ENCODE data around the gene CNIH3. TPM values are rescaled to one million over a fixed set of nuclear protein-coding genes. Genes with fewer than 3 reads are reported as not detected.

Gene CNIH3
- total RNA-seq, 1 experiment from 2014 or later = 3.7 TPM

- ATAC-seq = no peak
Measured at GRCh38 chr1:224632381-224632871, 16.3 kb downstream of the CNIH3 start.

GRCh38 chr1:224632921-224633321, 16.8 kb downstream of the CNIH3 start:
- intact Hi-C loops (cut with micrococcal nuclease; ENCODE audit: unreplicated experiment) (no loop called here), in situ Hi-C loops (cut with HindIII; ENCODE audit: low pct_unique_long_range_greater_than_20kb, low sequenced_read_pairs) (no loop called here)
- Histone ChIP-seq H3K27me3 (ENCODE audit: control insufficient read depth, insufficient read depth, low read length) (no peaks in the 10 kb centered on the region), H3K27ac (ENCODE audit: low read length) (no peak overlapping the region), H3K9me3 (ENCODE audit: control insufficient read depth, insufficient read depth, low read depth, low read length) (no peaks in the 10 kb centered on the region), H3K36me3 (ENCODE audit: control insufficient read depth, insufficient read depth, low read length) (no peaks in the 10 kb centered on the region), H3K4me1 (ENCODE audit: control insufficient read depth, insufficient read depth, low read length) (no peaks in the 10 kb centered on the region), H3K4me3 (ENCODE audit: low read depth in 2 of 2, low read length in 2 of 2) (no peak overlapping the region)
- ChIA-PET POLR2A (interaction anchor here (0.6 kb wide), 2 partner anchors 89 to 130 kb away, joined by 4 to 6 read pairs; no protein-coding TSS in a partner anchor), CTCF (interaction anchor here (0.5 kb wide), 1 partner anchor 41 kb away, joined by 6 read pairs; no protein-coding TSS in a partner anchor)
- no peak for ATAC-seq
- no peak for DNase-seq (ENCODE audit: low read depth, low spot score)
- no TSS peak for BruUV-seq (replicated peaks)
- no peak for TF ChIP-seq REST (IDR thresholded peaks at IDR 0.05; ENCODE audit: insufficient read depth in 1 of 2, low read depth in 2 of 2, low read length in 1 of 2)
- no peak for TF ChIP-seq POLR2AphosphoS5 (IDR thresholded peaks at IDR 0.05; ENCODE audit: low read depth, low read length)
- no peak for TF ChIP-seq TCF7L2 (IDR thresholded peaks at IDR 0.05; ENCODE audit: low read depth, low read length)
- no peak for TF ChIP-seq SIN3A (IDR thresholded peaks at IDR 0.05; ENCODE audit: borderline replicate concordance, insufficient read depth, low read depth, low read length)

More at GRCh38 chr1:224632381-224632871, 16.3 kb downstream of the CNIH3 start:
- ChIA-PET POLR2A (no interaction called here), CTCF (no interaction called here)
- no peaks in the 10 kb centered on the region for H3K4me1 ChIP-seq (ENCODE audit: control insufficient read depth, insufficient read depth, low read length)
- H3K36me3 ChIP-seq (ENCODE audit: control insufficient read depth, insufficient read depth, low read length) = no peaks in the 10 kb centered on the region
- TF ChIP-seq POLR2AphosphoS5 (IDR thresholded peaks at IDR 0.05; ENCODE audit: low read depth, low read length) (no peak), SIN3A (IDR thresholded peaks at IDR 0.05; ENCODE audit: borderline replicate concordance, insufficient read depth, low read depth, low read length) (no peak), REST (IDR thresholded peaks at IDR 0.05; ENCODE audit: insufficient read depth in 1 of 2, low read depth in 2 of 2, low read length in 1 of 2) (no peak), CTCF (IDR thresholded peaks at IDR 0.05) (no peak), TCF7L2 (IDR thresholded peaks at IDR 0.05; ENCODE audit: low read depth, low read length) (no peak)
- no peak overlapping the region for H3K27ac ChIP-seq (ENCODE audit: low read length)
- intact Hi-C loops (cut with micrococcal nuclease; ENCODE audit: unreplicated experiment) = no loop called here
- H3K4me3 ChIP-seq (ENCODE audit: low read depth in 2 of 2, low read length in 2 of 2) = no peak overlapping the region
- no peaks in the 10 kb centered on the region for H3K9me3 ChIP-seq (ENCODE audit: control insufficient read depth, insufficient read depth, low read depth, low read length)
- no peak for DNase-seq (ENCODE audit: low read depth, low spot score)
- no TSS peak for BruUV-seq (replicated peaks)
- H3K27me3 ChIP-seq (ENCODE audit: control insufficient read depth, insufficient read depth, low read length) = no peaks in the 10 kb centered on the region
- in situ Hi-C loops (cut with HindIII; ENCODE audit: low pct_unique_long_range_greater_than_20kb, low sequenced_read_pairs) = no loop called here
